ENCODE measurements around the gene SKOR1. TPM values are rescaled to one million over a fixed set of nuclear protein-coding genes. Genes with fewer than 3 reads are reported as not detected.

The SKOR1 gene
- total RNA-seq, 1 experiment from 2014 or later = 0.81 TPM

GRCh38 chr15:67850336-67850735 is 25.0 kb downstream of the SKOR1 start:
- RAD21 ChIA-PET (ENCODE audit: low non-redundant PET in 1 of 2, low total read pairs in 2 of 2, uncharacterized antibody in 2 of 2, unreplicated experiment in 2 of 2) = interaction anchor here in 1 of 2 experiments (0.7 kb wide), 1 partner anchor 457 kb away, joined by 3 read pairs; no protein-coding TSS in a partner anchor
- H3K9me2 ChIP-seq (ENCODE audit: insufficient read depth) = no peaks in the 10 kb centered on the region
- BruUV-seq (replicated peaks) = no TSS peak
- H4K20me1 ChIP-seq (ENCODE audit: insufficient read depth) = no peaks in the 10 kb centered on the region
- DNase-seq (ENCODE audit: low read depth, low spot score) = no peak
- H3K9ac ChIP-seq (ENCODE audit: low read length) = no peak overlapping the region
- no peaks in the 10 kb centered on the region for H3K79me2 ChIP-seq (ENCODE audit: insufficient read depth, low read length)
- TF ChIP-seq POLR2AphosphoS5 (IDR thresholded peaks at IDR 0.05; ENCODE audit: low read depth, low read length) = no peak
- TF ChIP-seq RAD21 (IDR thresholded peaks at IDR 0.05; ENCODE audit: low read depth) = no peak
- TF ChIP-seq POLR2A (IDR thresholded peaks at IDR 0.05; ENCODE audit: borderline replicate concordance, extremely low read depth, insufficient read depth, insufficient read length) = no peak
- TF ChIP-seq EGR1 (IDR thresholded peaks at IDR 0.05; ENCODE audit: low read depth) = no peak
- TF ChIP-seq MAX (IDR thresholded peaks at IDR 0.05) = no peak
- TF ChIP-seq SRF (IDR thresholded peaks at IDR 0.05; ENCODE audit: low read depth) = no peak
- TF ChIP-seq ZNF274 (IDR thresholded peaks at IDR 0.05; ENCODE audit: low read depth, low read length) = no peak
- no peak for TF ChIP-seq EZH2 (IDR thresholded peaks at IDR 0.05)
- no peak for TF ChIP-seq SIN3A (IDR thresholded peaks at IDR 0.05; ENCODE audit: low read depth)
- no peak for TF ChIP-seq FOSL1 (IDR thresholded peaks at IDR 0.05; ENCODE audit: low read depth)
- no peak for TF ChIP-seq ZBTB33 (IDR thresholded peaks at IDR 0.05; ENCODE audit: extremely low read depth, insufficient replicate concordance, low read length)
- TF ChIP-seq SP1 (IDR thresholded peaks at IDR 0.05; ENCODE audit: low read depth) = no peak
- no peak for TF ChIP-seq ATF3 (IDR thresholded peaks at IDR 0.05)
- no peak for TF ChIP-seq YY1 (IDR thresholded peaks at IDR 0.05; ENCODE audit: extremely low read depth, insufficient replicate concordance, low read depth, low read length)
- TF ChIP-seq EZH2phosphoT487 (IDR thresholded peaks at IDR 0.05; ENCODE audit: borderline replicate concordance) = no peak
- no peak overlapping the region for H3K4me3 ChIP-seq (replicated peaks in 1 of 2; ENCODE audit: low read depth in 1 of 2, low read length in 2 of 2)
- H3K27me3 ChIP-seq (ENCODE audit: insufficient read depth, low read length) = no peaks in the 10 kb centered on the region
- peak; percentile 7; the same call in 1 of the 2 replicates for ATAC-seq
- POLR2A ChIA-PET = no interaction called here
- peak overlapping the region; percentile 58; the same call in 1 of the 2 replicates for H3K4me2 ChIP-seq (ENCODE audit: low read length)
- no peaks in the 10 kb centered on the region for H3K36me3 ChIP-seq (ENCODE audit: control insufficient read depth in 1 of 2, insufficient read depth in 2 of 2, low read length in 2 of 2)
- H3K27ac ChIP-seq (ENCODE audit: low read depth, low read length) = no peak overlapping the region
- no peaks in the 10 kb centered on the region for H3K9me3 ChIP-seq (ENCODE audit: control insufficient read depth in 1 of 2, insufficient read depth in 1 of 2, low read depth in 1 of 2, low read length in 2 of 2)
- no peak overlapping the region for H2AFZ ChIP-seq (ENCODE audit: low read depth, low read length, poor library complexity, severe bottlenecking)
- intact Hi-C loops (cut with micrococcal nuclease) = no loop called here
- peaks cover 17 to 22% of the 10 kb centered on the region in 2 experiments for H3K4me1 ChIP-seq (ENCODE audit: control insufficient read depth in 1 of 2, insufficient read depth in 2 of 2, low read length in 2 of 2)
- CTCF ChIA-PET = no interaction called here

Data from HCT116 (cell line).